Measurements from ENCODE around the gene IL17D. TPM values are rescaled to one million over a fixed set of nuclear protein-coding genes. Genes with fewer than 3 reads are reported as not detected.
A peak's percentile ranks its signal among the peaks of the same experiment; 100 is the strongest.
"Not testable (repeated sequence)": the region's sequence is repeated elsewhere in the genome, so short reads cannot be mapped to it uniquely, and the experiment has no call there.

Gene IL17D
- total and polyA plus RNA-seq, 4 donors = 2.9 to 9.2 (median 4.2) TPM

DNA sequence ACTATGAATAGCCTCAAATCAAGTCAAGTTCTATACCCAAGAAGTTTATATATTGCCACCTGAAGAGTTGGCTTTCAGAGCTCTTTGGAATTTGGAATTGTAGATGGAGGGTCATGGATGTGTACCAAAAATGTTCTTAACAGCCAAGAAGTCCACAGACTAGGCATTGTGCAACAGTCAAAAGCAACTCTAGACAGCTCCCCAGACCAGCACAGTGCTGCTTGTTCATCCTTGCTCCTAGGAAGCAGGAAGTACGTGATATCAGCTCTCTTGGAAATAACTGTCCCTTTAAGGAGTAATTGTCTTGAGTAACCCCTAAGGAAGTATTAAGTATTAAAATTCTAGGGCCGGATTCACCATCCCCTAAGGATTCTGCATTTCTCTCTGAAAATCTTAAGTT lies 30.7 kb upstream of the IL17D start:
- intact Hi-C loops (cut with DNase I) = no loop called here
- peak; percentile 60 for ATAC-seq (ENCODE audit: low FRiP score)

DNA sequence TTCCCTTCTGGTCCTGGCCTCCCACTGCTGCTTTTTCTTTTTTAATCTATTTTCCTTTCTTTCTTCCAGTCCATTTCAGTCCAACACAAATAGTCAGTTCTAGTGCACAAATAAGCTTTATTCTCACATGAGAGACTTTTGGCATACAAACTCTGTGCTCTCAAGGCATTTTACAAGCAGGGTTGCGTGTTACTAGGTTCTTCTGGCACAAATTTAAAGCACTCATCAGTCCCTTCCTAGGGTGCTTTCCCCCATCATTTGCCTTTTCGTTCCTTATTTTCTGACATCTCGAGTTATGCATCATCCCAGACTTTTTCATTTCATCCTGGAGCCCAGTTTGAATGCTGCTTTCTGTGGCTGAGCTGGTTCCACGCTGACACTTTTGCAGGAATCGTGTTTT lies 29.8 kb upstream of the IL17D start:
- 7 to 9% methylated on average over 5 of the region's 5 CpGs for WGBS, 2 donors
- Histone ChIP-seq H3K4me1 (ENCODE audit: control insufficient read depth in 1 of 2, insufficient read depth in 2 of 2, low read length in 2 of 2) (no peaks in the 10 kb centered on the region), H3K9me3 (ENCODE audit: control insufficient read depth, low read length) (no peaks in the 10 kb centered on the region), H3K27ac (ENCODE audit: low read depth in 1 of 2, low read length in 2 of 2) (no peak overlapping the region), H3K4me3 (ENCODE audit: low read length in 2 of 2) (no peak overlapping the region), H3K27me3 (ENCODE audit: control insufficient read depth in 1 of 2, insufficient read depth in 2 of 2, low read length in 1 of 2) (no peaks in the 10 kb centered on the region), H3K36me3 (ENCODE audit: control insufficient read depth in 1 of 2, insufficient read depth in 2 of 2, low read length in 1 of 2) (no peaks in the 10 kb centered on the region)
- intact Hi-C loops (cut with DNase I) = no loop called here
- no peak for DNase-seq
- ATAC-seq (ENCODE audit: low FRiP score) = peak; percentile 34

More for the DNA sequence above, 30.7 kb upstream of the IL17D start:
- no peaks in the 10 kb centered on the region for H3K36me3 ChIP-seq (ENCODE audit: control insufficient read depth in 1 of 2, insufficient read depth in 2 of 2, low read length in 1 of 2)
- no peak overlapping the region for H3K4me3 ChIP-seq (ENCODE audit: low read length in 2 of 2)
- 46 to 55% methylated on average over 2 of the region's 2 CpGs for WGBS, 2 donors
- no peak overlapping the region for H3K27ac ChIP-seq (ENCODE audit: low read depth in 1 of 2, low read length in 2 of 2)
- no peaks in the 10 kb centered on the region for H3K27me3 ChIP-seq (ENCODE audit: control insufficient read depth in 1 of 2, insufficient read depth in 2 of 2, low read length in 1 of 2)
- no peaks in the 10 kb centered on the region for H3K4me1 ChIP-seq (ENCODE audit: control insufficient read depth in 1 of 2, insufficient read depth in 2 of 2, low read length in 2 of 2)
- DNase-seq = no peak
- no peaks in the 10 kb centered on the region for H3K9me3 ChIP-seq (ENCODE audit: control insufficient read depth, low read length)

DNA sequence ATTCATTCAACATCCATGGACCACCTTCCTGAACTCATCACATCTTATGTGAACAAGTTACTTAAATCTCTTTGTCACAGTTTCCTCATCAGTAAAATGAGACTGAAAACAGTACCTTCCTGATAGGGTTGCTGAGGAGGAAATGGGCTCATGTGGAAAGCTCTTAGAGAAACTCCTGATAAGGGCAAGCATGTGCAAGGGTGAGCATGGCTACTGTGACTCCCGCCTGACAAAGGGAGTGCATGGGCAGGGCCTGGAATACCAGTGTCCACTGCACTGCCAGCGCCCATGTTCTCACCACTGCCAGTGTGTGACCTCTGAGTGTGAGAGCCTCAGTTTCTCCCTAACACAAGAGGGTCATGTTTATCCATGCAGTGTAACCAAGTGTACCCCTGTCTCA lies 27.3 kb upstream of the IL17D start:
- intact Hi-C loops (cut with DNase I) = no loop called here
- Histone ChIP-seq H3K36me3 (ENCODE audit: control insufficient read depth in 1 of 2, insufficient read depth in 2 of 2, low read length in 1 of 2) (no peaks in the 10 kb centered on the region), H3K27ac (ENCODE audit: low read depth in 1 of 2, low read length in 2 of 2) (no peak overlapping the region), H3K9me3 (ENCODE audit: control insufficient read depth, low read length) (no peaks in the 10 kb centered on the region), H3K4me3 (ENCODE audit: low read length in 2 of 2) (no peak overlapping the region), H3K4me1 (ENCODE audit: control insufficient read depth in 1 of 2, insufficient read depth in 2 of 2, low read length in 2 of 2) (no peaks in the 10 kb centered on the region), H3K27me3 (ENCODE audit: control insufficient read depth in 1 of 2, insufficient read depth in 2 of 2, low read length in 1 of 2) (no peaks in the 10 kb centered on the region)
- WGBS, 2 donors = 94 to 96% methylated on average over 2 of the region's 2 CpGs
- no peak for ATAC-seq (ENCODE audit: low FRiP score)
- no peak for DNase-seq

DNA sequence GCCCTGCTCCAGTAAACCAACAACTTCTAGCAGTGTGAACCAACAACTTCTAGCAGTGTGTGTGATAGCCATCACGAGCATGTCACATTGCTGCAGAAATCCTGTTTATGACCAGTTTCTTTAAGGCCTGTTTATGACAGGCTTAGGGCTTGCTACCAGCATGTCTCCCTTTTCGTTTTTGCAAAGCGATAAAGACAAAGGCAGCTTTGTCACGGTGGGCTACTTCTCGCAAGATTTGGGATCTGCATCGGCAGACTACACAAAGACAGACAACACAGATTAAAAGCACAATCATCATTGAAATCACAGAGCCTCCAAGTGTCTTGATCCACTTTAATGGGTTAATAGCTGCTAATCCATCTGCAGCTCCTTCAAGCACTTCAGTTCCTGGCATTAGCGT lies 24.9 kb upstream of the IL17D start:
- ATAC-seq (ENCODE audit: low FRiP score); H3K36me3 ChIP-seq (ENCODE audit: control insufficient read depth in 1 of 2, insufficient read depth in 2 of 2, low read length in 1 of 2); intact Hi-C loops (cut with DNase I); DNase-seq; H3K4me1 ChIP-seq (ENCODE audit: control insufficient read depth in 1 of 2, insufficient read depth in 2 of 2, low read length in 2 of 2); H3K27ac ChIP-seq (ENCODE audit: low read depth in 1 of 2, low read length in 2 of 2); H3K9me3 ChIP-seq (ENCODE audit: control insufficient read depth, low read length); H3K4me3 ChIP-seq (ENCODE audit: low read length in 2 of 2); H3K27me3 ChIP-seq (ENCODE audit: control insufficient read depth in 1 of 2, insufficient read depth in 2 of 2, low read length in 1 of 2): not testable (repeated sequence)
- 77 to 89% methylated on average over 7 of the region's 7 CpGs for WGBS, 2 donors

DNA sequence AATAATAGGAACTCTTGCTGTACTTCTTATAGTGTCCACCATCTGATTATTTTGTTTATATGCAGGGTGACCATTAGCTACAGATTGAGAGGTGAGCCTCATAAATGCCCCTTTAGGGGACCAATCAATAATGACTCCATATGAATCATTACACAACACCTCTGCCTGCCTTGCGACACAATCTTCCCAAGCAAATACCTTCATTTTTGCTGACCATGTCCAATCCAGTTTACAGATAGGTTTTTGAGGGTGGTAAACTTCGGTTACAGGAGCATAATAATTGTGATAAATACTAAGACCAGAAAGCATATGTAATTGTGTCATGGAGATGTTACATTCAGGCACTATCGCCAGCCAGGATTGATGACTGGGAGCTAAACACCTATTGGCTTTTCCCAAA lies 23.6 kb upstream of the IL17D start:
- Histone ChIP-seq H3K4me3 (ENCODE audit: low read length in 2 of 2) (no peak overlapping the region), H3K36me3 (ENCODE audit: control insufficient read depth in 1 of 2, insufficient read depth in 2 of 2, low read length in 1 of 2) (no peaks in the 10 kb centered on the region), H3K27ac (ENCODE audit: low read depth in 1 of 2, low read length in 2 of 2) (no peak overlapping the region), H3K4me1 (ENCODE audit: control insufficient read depth in 1 of 2, insufficient read depth in 2 of 2, low read length in 2 of 2) (no peaks in the 10 kb centered on the region), H3K27me3 (ENCODE audit: control insufficient read depth in 1 of 2, insufficient read depth in 2 of 2, low read length in 1 of 2) (no peaks in the 10 kb centered on the region), H3K9me3 (ENCODE audit: control insufficient read depth, low read length) (no peaks in the 10 kb centered on the region)
- intact Hi-C loops (cut with DNase I) = no loop called here
- WGBS, 2 donors = 75 to 99% methylated on average over 3 of the region's 3 CpGs
- no peak for DNase-seq
- no peak for ATAC-seq (ENCODE audit: low FRiP score)

DNA sequence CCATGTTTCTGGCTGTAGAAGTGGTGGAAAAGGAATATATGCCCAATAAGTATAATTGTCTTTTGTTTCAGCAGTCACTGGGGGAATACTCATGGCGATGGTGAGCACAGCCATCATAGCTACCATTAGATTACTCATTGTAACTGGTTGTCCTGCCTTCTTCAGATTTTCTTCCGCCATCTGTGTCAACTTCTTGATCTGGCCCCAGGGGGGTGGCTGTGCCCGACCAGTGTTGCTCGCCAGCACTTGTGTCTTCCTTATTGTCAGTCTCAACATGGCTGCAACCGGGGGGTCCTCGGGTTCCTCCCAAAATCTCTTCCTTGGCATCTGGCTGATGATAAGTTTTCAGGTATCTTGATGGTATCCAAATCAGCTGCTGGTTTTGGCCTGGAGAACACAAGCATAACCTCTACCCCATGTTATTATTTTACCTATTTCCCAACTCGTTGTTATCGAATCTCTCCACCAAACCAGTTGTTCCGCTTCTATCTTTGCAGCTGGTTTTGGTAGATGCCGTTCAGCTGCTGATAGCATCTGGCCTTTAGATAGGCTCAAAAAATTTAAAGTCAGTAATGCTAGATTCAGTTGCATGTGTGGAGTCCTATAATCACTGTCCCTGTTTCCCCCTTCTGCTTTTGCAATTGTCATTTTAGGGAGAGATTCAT lies 23.0 kb upstream of the IL17D start:
- 96 to 98% methylated on average over 10 of the region's 10 CpGs for WGBS, 2 donors
- no peak overlapping the region for H3K27ac ChIP-seq (ENCODE audit: low read depth in 1 of 2, low read length in 2 of 2)
- intact Hi-C loops (cut with DNase I) = no loop called here
- H3K36me3 ChIP-seq (ENCODE audit: control insufficient read depth in 1 of 2, insufficient read depth in 2 of 2, low read length in 1 of 2) = no peaks in the 10 kb centered on the region
- no peaks in the 10 kb centered on the region for H3K27me3 ChIP-seq (ENCODE audit: control insufficient read depth in 1 of 2, insufficient read depth in 2 of 2, low read length in 1 of 2)
- DNase-seq = no peak
- ATAC-seq (ENCODE audit: low FRiP score) = no peak
- no peaks in the 10 kb centered on the region for H3K9me3 ChIP-seq (ENCODE audit: control insufficient read depth, low read length)
- no peaks in the 10 kb centered on the region for H3K4me1 ChIP-seq (ENCODE audit: control insufficient read depth in 1 of 2, insufficient read depth in 2 of 2, low read length in 2 of 2)
- no peak overlapping the region for H3K4me3 ChIP-seq (ENCODE audit: low read length in 2 of 2)

DNA sequence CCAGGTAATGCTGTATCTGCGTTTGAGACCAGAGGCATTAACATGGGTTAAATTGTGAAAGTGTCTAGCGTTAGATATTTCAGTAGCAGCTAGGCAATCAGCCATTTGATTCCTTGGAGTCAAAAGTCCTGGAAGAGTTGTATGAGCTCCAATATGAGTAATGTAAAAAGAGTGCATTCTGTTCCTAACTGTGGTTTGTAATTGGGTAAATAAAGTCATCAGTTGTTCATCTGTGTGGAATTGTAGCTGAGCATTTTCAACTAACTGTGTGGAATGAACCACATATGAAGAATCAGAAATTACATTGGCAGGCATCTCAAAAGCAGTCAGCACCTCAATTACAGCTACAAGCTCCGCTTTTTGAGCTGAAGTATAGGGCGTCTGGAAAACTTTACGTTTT lies 22.0 kb upstream of the IL17D start:
- H3K27me3 ChIP-seq (ENCODE audit: control insufficient read depth in 1 of 2, insufficient read depth in 2 of 2, low read length in 1 of 2); H3K4me3 ChIP-seq (ENCODE audit: low read length in 2 of 2); intact Hi-C loops (cut with DNase I); H3K4me1 ChIP-seq (ENCODE audit: control insufficient read depth in 1 of 2, insufficient read depth in 2 of 2, low read length in 2 of 2); DNase-seq; H3K36me3 ChIP-seq (ENCODE audit: control insufficient read depth in 1 of 2, insufficient read depth in 2 of 2, low read length in 1 of 2); H3K27ac ChIP-seq (ENCODE audit: low read depth in 1 of 2, low read length in 2 of 2); H3K9me3 ChIP-seq (ENCODE audit: control insufficient read depth, low read length); ATAC-seq (ENCODE audit: low FRiP score): not testable (repeated sequence)
- 75 to 82% methylated on average over 5 of the region's 5 CpGs for WGBS, 2 donors

DNA sequence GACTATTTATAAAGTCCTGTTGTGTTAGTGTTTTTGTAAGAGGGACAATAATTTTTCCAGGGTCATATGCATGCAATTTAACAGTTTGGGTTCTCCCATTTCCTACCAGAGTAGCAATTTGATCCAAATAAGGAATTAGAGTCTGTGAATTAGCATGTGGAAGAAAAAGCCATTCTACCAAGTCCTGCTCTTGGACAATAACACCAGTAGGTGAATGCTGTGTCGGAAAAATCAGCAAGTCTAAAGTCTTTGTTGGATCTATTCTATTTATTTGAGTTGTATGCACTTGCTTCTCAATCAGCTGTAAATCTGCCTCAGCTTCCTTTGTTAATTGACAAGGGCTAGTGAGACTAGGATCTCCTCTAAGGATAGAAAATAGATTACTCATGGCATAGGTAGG lies 21.4 kb upstream of the IL17D start:
- no peak for ATAC-seq (ENCODE audit: low FRiP score)
- 91 to 97% methylated on average over 1 of the region's 1 CpG for WGBS, 2 donors
- no peaks in the 10 kb centered on the region for H3K36me3 ChIP-seq (ENCODE audit: control insufficient read depth in 1 of 2, insufficient read depth in 2 of 2, low read length in 1 of 2)
- H3K27me3 ChIP-seq (ENCODE audit: control insufficient read depth in 1 of 2, insufficient read depth in 2 of 2, low read length in 1 of 2) = no peaks in the 10 kb centered on the region
- DNase-seq = no peak
- H3K9me3 ChIP-seq (ENCODE audit: control insufficient read depth, low read length) = no peaks in the 10 kb centered on the region
- intact Hi-C loops (cut with DNase I) = no loop called here
- no peak overlapping the region for H3K27ac ChIP-seq (ENCODE audit: low read depth in 1 of 2, low read length in 2 of 2)
- no peak overlapping the region for H3K4me3 ChIP-seq (ENCODE audit: low read length in 2 of 2)
- H3K4me1 ChIP-seq (ENCODE audit: control insufficient read depth in 1 of 2, insufficient read depth in 2 of 2, low read length in 2 of 2) = no peaks in the 10 kb centered on the region

GRCh38 chr13:20684041-20684440 lies 19.5 kb upstream of the IL17D start:
- 93 to 94% methylated on average over 4 of the region's 4 CpGs for WGBS, 2 donors
- Histone ChIP-seq H3K4me3 (ENCODE audit: low read length in 2 of 2) (no peak overlapping the region), H3K9me3 (ENCODE audit: control insufficient read depth, low read length) (no peaks in the 10 kb centered on the region), H3K27me3 (ENCODE audit: control insufficient read depth in 1 of 2, insufficient read depth in 2 of 2, low read length in 1 of 2) (no peaks in the 10 kb centered on the region), H3K4me1 (ENCODE audit: control insufficient read depth in 1 of 2, insufficient read depth in 2 of 2, low read length in 2 of 2) (no peaks in the 10 kb centered on the region), H3K36me3 (ENCODE audit: control insufficient read depth in 1 of 2, insufficient read depth in 2 of 2, low read length in 1 of 2) (no peaks in the 10 kb centered on the region), H3K27ac (ENCODE audit: low read depth in 1 of 2, low read length in 2 of 2) (no peak overlapping the region)
- DNase-seq = no peak
- no peak for ATAC-seq (ENCODE audit: low FRiP score)
- intact Hi-C loops (cut with DNase I) = no loop called here

Data from aorta (tissue), 5 donors.